Measurements from ENCODE around the gene DUS2.
A peak's percentile ranks its signal among the peaks of the same experiment; 100 is the strongest.

DUS2 gene

DNA sequence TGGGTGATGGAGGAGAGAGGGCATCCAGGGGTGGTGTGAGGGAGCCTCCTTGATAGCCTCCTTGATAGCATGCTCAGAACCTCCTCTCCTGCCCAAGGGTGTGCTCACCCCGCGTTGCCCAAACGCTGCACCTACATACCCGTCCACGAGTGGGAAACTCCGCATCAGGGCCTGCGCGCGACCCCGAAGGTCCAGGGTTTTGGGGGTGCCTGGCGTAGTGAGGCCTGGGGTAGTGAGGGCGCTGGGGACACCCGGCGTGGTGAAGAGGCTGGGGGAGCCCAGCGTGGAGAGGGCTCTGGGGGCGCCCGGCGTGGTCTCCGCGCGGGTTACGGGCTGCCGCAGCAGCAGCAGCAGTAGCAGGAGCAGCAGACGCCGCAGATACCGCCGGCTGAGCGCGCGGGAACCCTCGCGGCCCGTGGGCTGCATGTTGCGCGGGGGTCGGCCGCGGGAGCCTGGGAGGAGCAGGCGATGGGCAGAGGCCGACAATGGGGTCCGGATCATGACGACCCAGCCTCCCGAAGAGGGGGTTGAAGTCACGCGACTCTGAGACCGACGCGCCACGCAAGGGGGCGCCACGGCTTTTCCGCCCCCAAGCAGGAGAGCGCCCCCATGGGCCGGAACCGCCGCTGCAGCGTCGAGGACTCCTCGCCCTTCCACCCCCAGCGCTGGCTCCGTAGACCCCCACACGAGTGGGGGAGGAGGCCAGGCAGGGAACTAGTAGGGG lies 43.0 kb upstream of the DUS2 start, which contains the start of gene DPEP3:
Gene DPEP3 (minus strand): TSS at position 545 of the 724 bp plus-strand sequence. CDS start 119 bp downstream, at position 426.
- no peak for DNase-seq (ENCODE audit: low read depth, low spot score)
- in situ Hi-C loops (cut with HindIII; ENCODE audit: low sequenced_read_pairs): no loop called here
- H3K4me3 ChIP-seq (ENCODE audit: low read depth, low read length): no peak within 1 kb of the TSS
- TF ChIP-seq, protein P1, sequence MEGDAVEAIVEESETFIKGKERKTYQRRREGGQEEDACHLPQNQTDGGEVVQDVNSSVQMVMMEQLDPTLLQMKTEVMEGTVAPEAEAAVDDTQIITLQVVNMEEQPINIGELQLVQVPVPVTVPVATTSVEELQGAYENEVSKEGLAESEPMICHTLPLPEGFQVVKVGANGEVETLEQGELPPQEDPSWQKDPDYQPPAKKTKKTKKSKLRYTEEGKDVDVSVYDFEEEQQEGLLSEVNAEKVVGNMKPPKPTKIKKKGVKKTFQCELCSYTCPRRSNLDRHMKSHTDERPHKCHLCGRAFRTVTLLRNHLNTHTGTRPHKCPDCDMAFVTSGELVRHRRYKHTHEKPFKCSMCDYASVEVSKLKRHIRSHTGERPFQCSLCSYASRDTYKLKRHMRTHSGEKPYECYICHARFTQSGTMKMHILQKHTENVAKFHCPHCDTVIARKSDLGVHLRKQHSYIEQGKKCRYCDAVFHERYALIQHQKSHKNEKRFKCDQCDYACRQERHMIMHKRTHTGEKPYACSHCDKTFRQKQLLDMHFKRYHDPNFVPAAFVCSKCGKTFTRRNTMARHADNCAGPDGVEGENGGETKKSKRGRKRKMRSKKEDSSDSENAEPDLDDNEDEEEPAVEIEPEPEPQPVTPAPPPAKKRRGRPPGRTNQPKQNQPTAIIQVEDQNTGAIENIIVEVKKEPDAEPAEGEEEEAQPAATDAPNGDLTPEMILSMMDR (IDR thresholded peaks at IDR 0.05; ENCODE audit: low read depth, low read length): peak; percentile 38

DNA sequence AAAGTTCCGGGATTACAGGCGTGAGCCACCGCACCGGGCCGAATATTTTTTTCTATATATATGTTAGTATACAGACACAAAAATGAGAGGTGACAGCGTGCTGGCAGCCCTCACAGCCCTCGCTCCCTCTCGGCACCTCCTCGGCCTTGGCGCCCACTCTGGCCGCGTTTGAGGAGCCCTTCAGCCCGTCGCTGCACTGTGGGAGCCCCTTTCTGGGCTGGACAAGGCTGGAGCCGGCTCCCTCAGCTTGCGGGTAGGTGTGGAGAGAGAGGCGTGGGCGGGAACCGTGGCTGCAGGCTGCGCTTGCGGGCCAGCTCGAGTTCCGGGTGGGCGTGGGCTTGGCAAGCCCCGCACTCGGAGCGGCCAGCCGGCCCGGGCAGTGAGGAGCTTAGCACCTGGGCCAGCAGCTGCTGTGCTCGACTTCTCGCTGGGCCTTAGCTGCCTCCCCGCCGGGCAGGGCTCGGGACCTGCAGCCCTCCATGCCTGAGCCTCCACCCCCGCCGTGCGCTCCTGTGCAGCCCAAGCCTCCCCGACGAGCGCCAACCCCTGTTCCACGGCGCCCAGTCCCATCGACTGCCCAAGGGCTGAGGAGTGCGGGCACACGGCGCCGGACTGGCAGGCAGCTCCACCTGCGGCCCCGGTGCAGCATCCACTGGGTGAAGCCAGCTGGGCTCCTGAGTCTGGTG lies 40.9 kb upstream of the DUS2 start:
- in situ Hi-C loops (cut with HindIII; ENCODE audit: low sequenced_read_pairs): no loop called here
- H3K4me3 ChIP-seq (ENCODE audit: low read depth, low read length): no peak overlapping the region
- no peak for DNase-seq (ENCODE audit: low read depth, low spot score)
- TF ChIP-seq, protein P1 (IDR thresholded peaks at IDR 0.05; ENCODE audit: low read depth, low read length): no peak

DNA sequence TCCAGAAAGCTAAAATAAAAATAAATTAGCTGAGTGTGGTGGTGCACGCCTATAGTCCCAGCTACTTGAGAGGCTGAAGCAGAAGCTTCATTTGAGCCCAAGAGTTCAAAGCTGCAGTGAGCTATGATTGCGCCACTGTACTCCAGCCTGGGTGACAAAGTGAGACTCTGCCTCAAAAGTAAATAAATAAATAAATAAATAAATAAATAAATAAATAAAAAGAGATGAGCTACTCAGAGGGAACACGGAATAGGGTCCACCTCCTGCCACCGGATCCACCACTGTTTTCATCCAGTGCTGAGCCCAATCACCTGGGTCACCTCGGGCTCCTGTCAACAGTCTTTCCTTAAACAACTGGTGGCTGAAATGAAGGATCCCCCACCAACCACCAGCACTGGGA lies 36.1 kb upstream of the DUS2 start:
- DNase-seq (ENCODE audit: low read depth, low spot score): no peak
- H3K4me3 ChIP-seq (ENCODE audit: low read depth, low read length): no peak overlapping the region
- in situ Hi-C loops (cut with HindIII; ENCODE audit: low sequenced_read_pairs): no loop called here
- TF ChIP-seq, protein P1 (IDR thresholded peaks at IDR 0.05; ENCODE audit: low read depth, low read length): no peak

DNA sequence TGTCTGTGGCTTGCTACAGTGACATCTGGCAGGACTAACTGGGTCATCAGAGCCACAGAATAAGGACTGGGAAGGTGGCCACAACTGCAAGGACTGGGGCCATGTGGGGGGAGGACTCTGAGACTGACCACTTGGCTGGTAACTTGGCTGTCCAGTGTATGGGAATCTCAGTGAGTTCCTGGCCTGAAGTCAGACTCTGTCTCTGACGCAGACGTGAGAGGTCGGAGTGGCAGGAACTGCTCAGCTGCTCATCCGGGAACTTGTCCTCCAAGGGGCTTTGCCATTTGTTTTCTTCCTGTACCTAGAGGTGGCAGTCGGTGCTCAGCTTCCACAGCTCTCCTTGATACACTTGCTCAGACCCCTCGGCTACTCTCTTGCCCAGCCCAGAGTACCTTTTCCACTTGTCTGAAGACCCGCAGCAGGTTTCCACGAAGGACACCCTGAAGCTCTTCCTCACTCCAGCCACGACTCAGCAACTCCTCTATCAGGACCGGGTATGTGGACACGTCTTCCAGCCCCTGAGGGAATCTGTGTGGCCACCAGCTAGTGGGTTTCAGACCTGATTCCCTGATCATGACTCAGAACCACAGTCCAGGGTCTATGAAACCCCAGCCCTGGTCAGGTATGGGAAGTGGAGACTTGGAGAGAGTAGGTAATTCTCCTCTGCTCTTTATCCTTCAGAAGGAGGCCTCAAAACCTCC lies 35.5 kb upstream of the DUS2 start:
- in situ Hi-C loops (cut with HindIII; ENCODE audit: low sequenced_read_pairs): no loop called here

DNA sequence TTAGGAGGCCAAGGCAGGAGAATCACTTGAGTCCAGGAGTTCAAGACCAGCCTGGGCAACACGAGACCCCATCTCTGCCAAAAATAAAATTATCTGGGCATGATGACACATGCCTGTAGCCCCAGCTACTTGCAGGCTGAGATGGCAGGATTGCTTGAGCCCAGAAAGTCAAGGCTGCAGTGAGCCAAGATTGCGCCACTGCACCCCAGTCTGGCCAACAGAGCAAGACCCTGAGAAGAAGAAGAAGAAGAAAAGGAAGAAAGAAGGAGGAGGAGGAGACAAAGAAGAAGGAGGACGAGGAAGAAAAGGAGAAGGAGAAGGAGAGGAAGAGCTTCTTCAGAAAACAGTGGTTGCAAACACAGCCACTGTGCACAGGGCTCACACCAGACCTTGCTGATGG lies 34.4 kb upstream of the DUS2 start:
- in situ Hi-C loops (cut with HindIII; ENCODE audit: low sequenced_read_pairs): no loop called here
- TF ChIP-seq, protein P1 (IDR thresholded peaks at IDR 0.05; ENCODE audit: low read depth, low read length): no peak
- no peak overlapping the region for H3K4me3 ChIP-seq (ENCODE audit: low read depth, low read length)
- no peak for DNase-seq (ENCODE audit: low read depth, low spot score)

More for the DNA sequence above, 35.5 kb upstream of the DUS2 start:
- TF ChIP-seq, protein P1 (IDR thresholded peaks at IDR 0.05; ENCODE audit: low read depth, low read length): no peak
- H3K4me3 ChIP-seq (ENCODE audit: low read depth, low read length): no peak overlapping the region
- DNase-seq (ENCODE audit: low read depth, low spot score): no peak

DNA sequence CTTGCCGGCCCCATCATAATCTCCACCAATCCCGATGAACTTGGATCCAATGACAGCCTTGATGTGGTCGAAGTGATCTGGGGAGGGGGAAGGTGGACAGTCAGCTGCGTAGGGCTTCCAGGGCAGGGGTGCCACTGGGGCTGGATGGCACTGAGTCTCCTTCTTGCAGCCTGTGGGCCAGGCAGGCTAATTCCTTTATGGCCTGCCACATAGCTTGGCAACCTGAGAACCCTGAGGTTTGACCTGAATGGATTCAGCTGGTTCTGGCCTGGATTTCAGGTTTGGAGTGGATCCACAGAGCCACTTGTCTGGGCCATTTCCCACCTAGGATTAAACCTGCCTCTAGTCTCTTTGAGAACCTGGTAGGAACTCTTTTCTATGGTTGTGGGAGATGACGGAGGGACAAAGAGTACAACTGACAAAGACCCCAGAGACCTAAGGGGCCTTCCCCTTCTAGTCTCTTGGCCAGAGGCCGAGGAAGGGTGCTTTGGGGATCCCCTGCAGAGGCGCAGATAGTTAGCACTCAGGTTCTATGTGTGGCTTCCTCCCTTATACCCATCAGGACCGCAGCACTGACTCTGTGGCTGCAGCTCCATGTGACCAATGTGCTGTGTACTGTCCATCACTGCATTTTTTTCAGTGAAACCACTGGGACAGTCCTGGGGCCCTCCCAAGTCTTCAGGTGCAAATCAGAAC lies 33.6 kb upstream of the DUS2 start:
- no peak for DNase-seq (ENCODE audit: low read depth, low spot score)
- TF ChIP-seq, protein P1 (IDR thresholded peaks at IDR 0.05; ENCODE audit: low read depth, low read length): no peak
- in situ Hi-C loops (cut with HindIII; ENCODE audit: low sequenced_read_pairs): no loop called here
- H3K4me3 ChIP-seq (ENCODE audit: low read depth, low read length): no peak overlapping the region

Data from astrocyte of the spinal cord (primary cell).